Mucosa of descending colon (tissue), 3 donors: Measurements from ENCODE around the gene OGT. TPM values are rescaled to one million over a fixed set of nuclear protein-coding genes. Genes with fewer than 3 reads are reported as not detected.
"Not testable (repeated sequence)": the region's sequence is repeated elsewhere in the genome, so short reads cannot be mapped to it uniquely, and the experiment has no call there.

ENCODE experiments used
- ATAC-seq: fragments of 200-7000 bp; cut with Tn5 transposase; one replicate; pipeline ENCODE4 v1.9.1; 2020; ENCODE audit warnings: mild to moderate bottlenecking, moderate library complexity
- DNase-seq, 3 donors: peaks; one replicate each; pipeline ENCODE4 v3.0.0-alpha.2; 2020
- H3K36me3 ChIP-seq: fragments of 200-600 bp; one replicate; pipeline ENCODE4 v1.8.0; 2021; ENCODE audit warnings: low read depth, mild to moderate bottlenecking
- H3K4me1 ChIP-seq: fragments of 200-600 bp; one replicate; pipeline ENCODE4 v1.8.0; 2021; ENCODE audit warnings: low read depth, mild to moderate bottlenecking
- H3K4me3 ChIP-seq: fragments of 200-600 bp; one replicate; pipeline ENCODE4 v1.8.0; 2021; ENCODE audit warnings: mild to moderate bottlenecking
- H3K9me3 ChIP-seq: fragments of 200-600 bp; one replicate; pipeline ENCODE4 v1.8.0; 2021; ENCODE audit warnings: mild to moderate bottlenecking
- intact Hi-C, 2 donors: fragments of 100-400 bp; cut with DNase I in 1 of 2; cut with micrococcal nuclease in 1 of 2; formaldehyde crosslinking; loops; one replicate each; pipeline versions ENCODE4 v1.11.0 to v1.11.1; 2022; cut with DNase I, micrococcal nuclease
- total RNA-seq, 3 donors: library from RNA; stranded (reverse); fragmentation: NEBNext Ultra II Directional in 2 of 3; extraction: Animal tissue kit (Norgen Biotek cat#: 25700) in 2 of 3; gene quantifications; one replicate each; pipeline versions ENCODE4 v1.2.1 to v1.2.4, GENCODE V29; 2021 to 2023
- TF ChIP-seq, protein P1 (sequence below): fragments of 200-600 bp; IDR thresholded peaks from one replicate; pipeline ENCODE4 v1.8.0; 2022; ENCODE audit warnings: antibody characterized with exemption, mild to moderate bottlenecking
- donor health status: DM: no; HTN: no; CAD: no; lungs with moderate emphysema.
- donor health status: DM: no; HTN: no; CAD: no.
- donor health status: DM: no; HTN: yes; CAD: no.

Gene OGT
- total RNA-seq, 3 donors from 2014 or later, result 89.4 to 133 (median 120) TPM

DNA sequence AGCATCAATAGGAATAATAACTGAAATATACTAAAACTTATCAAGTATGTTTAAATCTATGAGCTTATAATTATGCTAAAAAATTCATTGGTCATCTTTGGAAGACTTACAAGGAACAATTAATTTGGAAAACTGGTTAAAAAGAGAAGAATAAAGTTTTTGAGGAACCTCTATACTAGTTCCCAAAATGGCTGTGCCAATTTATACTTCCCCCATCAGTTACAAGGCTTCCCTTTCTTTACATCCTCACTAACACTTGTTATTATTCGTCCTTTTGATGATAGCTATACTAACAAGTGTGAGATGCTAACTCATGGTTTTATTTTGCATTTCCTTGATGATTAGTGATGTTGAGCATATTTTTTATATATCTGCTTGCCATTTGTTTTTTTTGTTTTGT lies 17.1 kb downstream of the OGT start:
- H3K36me3 ChIP-seq, result no peaks in the 10 kb centered on the region
- no peaks in the 10 kb centered on the region for H3K9me3 ChIP-seq
- DNase-seq (no peak), ATAC-seq (no peak)
- TF ChIP-seq, protein P1, sequence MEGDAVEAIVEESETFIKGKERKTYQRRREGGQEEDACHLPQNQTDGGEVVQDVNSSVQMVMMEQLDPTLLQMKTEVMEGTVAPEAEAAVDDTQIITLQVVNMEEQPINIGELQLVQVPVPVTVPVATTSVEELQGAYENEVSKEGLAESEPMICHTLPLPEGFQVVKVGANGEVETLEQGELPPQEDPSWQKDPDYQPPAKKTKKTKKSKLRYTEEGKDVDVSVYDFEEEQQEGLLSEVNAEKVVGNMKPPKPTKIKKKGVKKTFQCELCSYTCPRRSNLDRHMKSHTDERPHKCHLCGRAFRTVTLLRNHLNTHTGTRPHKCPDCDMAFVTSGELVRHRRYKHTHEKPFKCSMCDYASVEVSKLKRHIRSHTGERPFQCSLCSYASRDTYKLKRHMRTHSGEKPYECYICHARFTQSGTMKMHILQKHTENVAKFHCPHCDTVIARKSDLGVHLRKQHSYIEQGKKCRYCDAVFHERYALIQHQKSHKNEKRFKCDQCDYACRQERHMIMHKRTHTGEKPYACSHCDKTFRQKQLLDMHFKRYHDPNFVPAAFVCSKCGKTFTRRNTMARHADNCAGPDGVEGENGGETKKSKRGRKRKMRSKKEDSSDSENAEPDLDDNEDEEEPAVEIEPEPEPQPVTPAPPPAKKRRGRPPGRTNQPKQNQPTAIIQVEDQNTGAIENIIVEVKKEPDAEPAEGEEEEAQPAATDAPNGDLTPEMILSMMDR, result no peak
- H3K4me3 ChIP-seq, result no peak overlapping the region
- intact Hi-C loops, result no loop called here
- H3K4me1 ChIP-seq, result no peaks in the 10 kb centered on the region

DNA sequence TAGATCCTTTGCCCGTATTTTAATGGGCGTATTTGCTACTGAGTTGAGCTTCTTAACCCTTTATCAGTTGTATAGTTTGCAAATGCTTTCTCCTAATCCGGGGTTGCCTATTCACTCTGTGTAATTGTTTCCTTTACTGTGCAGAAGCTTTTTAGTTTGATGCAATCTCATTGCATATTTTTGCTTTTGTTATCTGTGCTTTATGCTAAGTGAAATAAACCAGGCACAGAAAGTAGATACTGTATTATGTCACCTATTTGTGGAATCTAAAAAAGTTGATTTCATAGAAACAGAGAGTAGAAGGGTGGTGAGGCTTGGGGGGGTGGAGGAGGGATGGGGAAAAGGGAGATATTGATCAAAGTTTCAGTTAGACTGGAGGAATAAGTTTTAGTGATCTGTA lies 17.7 kb downstream of the OGT start:
- ATAC-seq (no peak), DNase-seq (no peak)
- intact Hi-C loops, result no loop called here
- H3K9me3 ChIP-seq, result no peaks in the 10 kb centered on the region
- no peak overlapping the region for H3K4me3 ChIP-seq
- H3K4me1 ChIP-seq, result no peaks in the 10 kb centered on the region
- TF ChIP-seq, protein P1, result no peak
- H3K36me3 ChIP-seq, result no peaks in the 10 kb centered on the region

DNA sequence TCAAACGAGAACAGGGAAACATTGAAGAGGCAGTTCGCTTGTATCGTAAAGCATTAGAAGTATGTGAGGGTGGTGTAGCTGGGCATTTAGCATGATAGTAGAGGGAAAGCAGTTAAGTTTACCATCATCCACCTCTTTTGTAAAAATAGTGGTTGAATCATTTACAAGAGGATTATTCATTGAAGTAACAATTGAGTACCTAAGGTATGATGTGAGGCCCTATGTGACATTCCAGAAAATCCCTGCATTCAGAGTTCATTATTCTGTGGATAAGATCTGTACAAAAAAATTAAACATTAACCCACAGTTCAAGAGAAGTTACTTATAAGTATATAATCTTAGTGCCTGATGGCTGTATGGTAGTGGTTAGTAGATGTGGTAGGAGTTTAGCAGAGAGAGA lies 23.1 kb downstream of the OGT start:
- Histone ChIP-seq H3K9me3 (no peaks in the 10 kb centered on the region), H3K4me3 (no peak overlapping the region), H3K4me1 (no peaks in the 10 kb centered on the region), H3K36me3 (peaks cover 5% of the 10 kb centered on the region)
- TF ChIP-seq, protein P1, result no peak
- intact Hi-C loops, result no loop called here
- DNase-seq (no peak), ATAC-seq (no peak)

DNA sequence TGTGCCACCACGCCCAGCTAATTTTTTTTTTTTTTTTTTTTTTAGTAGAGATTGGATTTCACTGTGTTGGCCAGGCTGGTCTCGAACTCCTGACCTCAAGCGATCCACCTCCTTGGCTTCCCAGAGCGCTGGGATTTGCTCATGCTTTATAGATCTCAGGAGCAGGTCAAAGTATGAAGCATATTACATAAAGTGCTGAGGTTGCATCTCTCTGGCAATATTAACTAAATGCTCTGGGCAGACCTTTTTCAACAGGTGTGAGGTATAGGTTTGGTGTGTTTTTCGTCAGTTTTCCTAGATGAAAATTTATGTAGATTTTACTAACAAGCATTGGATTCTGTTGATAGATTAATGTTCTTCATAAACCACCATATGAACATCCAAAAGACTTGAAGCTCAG lies 26.0 kb downstream of the OGT start:
- H3K4me3 ChIP-seq, result no peak overlapping the region
- TF ChIP-seq, protein P1, result no peak
- no peaks in the 10 kb centered on the region for H3K9me3 ChIP-seq
- ATAC-seq, result no peak
- H3K36me3 ChIP-seq, result peaks cover 5% of the 10 kb centered on the region
- intact Hi-C loops, result no loop called here
- H3K4me1 ChIP-seq, result no peaks in the 10 kb centered on the region
- no peak for DNase-seq

DNA sequence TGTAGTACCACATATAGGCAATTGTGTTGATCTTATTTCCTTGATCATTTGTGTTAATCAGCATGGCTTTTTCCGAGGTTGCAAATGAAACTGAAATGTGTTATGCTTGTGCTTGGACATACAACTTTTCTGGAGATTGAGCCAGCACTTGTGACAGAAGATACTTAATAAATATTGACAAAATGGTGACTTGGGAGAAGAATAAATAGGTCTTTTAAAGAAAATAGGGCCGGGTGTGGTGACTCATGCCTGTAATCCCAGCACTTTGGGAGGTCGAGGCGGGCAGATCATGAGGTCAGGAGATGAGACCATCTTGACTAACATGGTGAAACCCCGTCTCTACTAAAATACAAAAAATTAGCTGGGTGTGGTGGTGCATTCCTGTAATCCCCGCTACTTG lies 26.9 kb downstream of the OGT start:
- ATAC-seq, intact Hi-C loops, DNase-seq, H3K36me3 ChIP-seq, H3K4me3 ChIP-seq, H3K4me1 ChIP-seq, H3K9me3 ChIP-seq: not testable (repeated sequence)

DNA sequence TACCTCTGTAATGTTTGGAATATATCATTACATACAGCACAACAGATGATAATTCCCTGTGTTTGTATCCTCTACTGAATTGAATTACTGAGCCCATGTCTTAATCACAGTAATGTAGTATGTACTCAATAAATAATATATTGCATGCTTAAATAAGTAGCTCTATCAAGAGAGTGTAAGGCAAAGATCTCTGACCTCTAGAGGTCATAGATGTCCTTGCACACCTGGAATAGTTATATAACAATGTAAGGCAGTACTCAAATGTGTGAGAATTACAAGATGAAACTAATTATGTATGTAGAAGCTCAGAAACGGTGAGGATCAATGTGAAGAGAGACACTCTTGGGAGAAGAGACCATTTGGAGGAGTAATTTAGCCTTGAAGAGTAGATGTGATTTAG lies 31.0 kb downstream of the OGT start:
- no peak for ATAC-seq
- H3K4me1 ChIP-seq, result no peaks in the 10 kb centered on the region
- intact Hi-C loops, result no loop called here
- peaks cover 5% of the 10 kb centered on the region for H3K36me3 ChIP-seq
- DNase-seq, result no peak
- no peaks in the 10 kb centered on the region for H3K9me3 ChIP-seq
- TF ChIP-seq, protein P1, result no peak
- no peak overlapping the region for H3K4me3 ChIP-seq
